GM13977 (cell line): Measurements from ENCODE around the gene LATS2.
A peak's percentile ranks its signal among the peaks of the same experiment; 100 is the strongest.
"Not testable (repeated sequence)": the region's sequence is repeated elsewhere in the genome, so short reads cannot be mapped to it uniquely, and the experiment has no call there.

Experiments
- DNase-seq: peaks from one replicate; pipeline ENCODE4 v3.0.0; 2012; ENCODE audit warnings: low spot score
- in situ Hi-C: fragments of 300-500 bp; cut with MboI; formaldehyde crosslinking; loops from one replicate; pipeline ENCODE4 v1.12.0; 2022; ENCODE audit warnings: low sequenced_read_pairs, low pct_unique_long_range_greater_than_20kb, mixed read lengths, inconsistent platforms; ENCODE audit not compliant: unreplicated experiment
- TF ChIP-seq, protein P1 (sequence below): IDR thresholded peaks from 2 replicates; pipeline ENCODE4 v1.5.1; 2012; ENCODE audit warnings: mild to moderate bottlenecking, control low read depth; ENCODE audit not compliant: insufficient read depth; ENCODE audit errors: extremely low read depth, missing control alignments

The LATS2 gene

GRCh38 chr13:20969182-20969581 lies 92.2 kb downstream of the LATS2 start:
- no peak for DNase-seq
- in situ Hi-C loops: no loop called here

DNA sequence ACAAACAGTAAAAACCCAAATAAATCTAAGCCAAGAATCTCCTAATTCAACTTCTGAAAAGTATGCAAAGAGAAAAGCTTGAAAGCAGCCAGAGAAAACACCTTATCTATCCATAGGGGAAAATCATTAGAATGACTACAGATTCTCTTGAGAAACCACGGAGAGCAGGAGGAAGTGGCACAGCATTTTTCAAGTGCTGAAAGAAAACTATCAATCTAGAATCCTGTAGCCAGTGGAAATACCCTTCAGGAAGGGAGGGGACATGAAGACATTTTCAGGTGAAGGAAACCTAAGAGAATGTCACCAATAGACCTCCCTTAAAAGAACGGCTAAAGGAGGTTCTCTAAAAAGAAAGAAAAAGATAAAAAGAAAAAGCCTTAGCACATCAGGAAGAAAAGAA lies 92.6 kb downstream of the LATS2 start:
- TF ChIP-seq, protein P1, sequence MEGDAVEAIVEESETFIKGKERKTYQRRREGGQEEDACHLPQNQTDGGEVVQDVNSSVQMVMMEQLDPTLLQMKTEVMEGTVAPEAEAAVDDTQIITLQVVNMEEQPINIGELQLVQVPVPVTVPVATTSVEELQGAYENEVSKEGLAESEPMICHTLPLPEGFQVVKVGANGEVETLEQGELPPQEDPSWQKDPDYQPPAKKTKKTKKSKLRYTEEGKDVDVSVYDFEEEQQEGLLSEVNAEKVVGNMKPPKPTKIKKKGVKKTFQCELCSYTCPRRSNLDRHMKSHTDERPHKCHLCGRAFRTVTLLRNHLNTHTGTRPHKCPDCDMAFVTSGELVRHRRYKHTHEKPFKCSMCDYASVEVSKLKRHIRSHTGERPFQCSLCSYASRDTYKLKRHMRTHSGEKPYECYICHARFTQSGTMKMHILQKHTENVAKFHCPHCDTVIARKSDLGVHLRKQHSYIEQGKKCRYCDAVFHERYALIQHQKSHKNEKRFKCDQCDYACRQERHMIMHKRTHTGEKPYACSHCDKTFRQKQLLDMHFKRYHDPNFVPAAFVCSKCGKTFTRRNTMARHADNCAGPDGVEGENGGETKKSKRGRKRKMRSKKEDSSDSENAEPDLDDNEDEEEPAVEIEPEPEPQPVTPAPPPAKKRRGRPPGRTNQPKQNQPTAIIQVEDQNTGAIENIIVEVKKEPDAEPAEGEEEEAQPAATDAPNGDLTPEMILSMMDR: no peak
- peak; percentile 30 for DNase-seq
- in situ Hi-C loops: no loop called here

More at GRCh38 chr13:20969182-20969581, 92.2 kb downstream of the LATS2 start:
- TF ChIP-seq, protein P1: no peak

- in situ Hi-C loops: no loop called here
- TF ChIP-seq, protein P1: no peak
- no peak for DNase-seq
Observed at GRCh38 chr13:20967340-20967739, 94.0 kb downstream of the LATS2 start.

GRCh38 chr13:20964904-20965303 lies 96.5 kb downstream of the LATS2 start:
- in situ Hi-C loops: no loop called here
- DNase-seq: no peak

DNA sequence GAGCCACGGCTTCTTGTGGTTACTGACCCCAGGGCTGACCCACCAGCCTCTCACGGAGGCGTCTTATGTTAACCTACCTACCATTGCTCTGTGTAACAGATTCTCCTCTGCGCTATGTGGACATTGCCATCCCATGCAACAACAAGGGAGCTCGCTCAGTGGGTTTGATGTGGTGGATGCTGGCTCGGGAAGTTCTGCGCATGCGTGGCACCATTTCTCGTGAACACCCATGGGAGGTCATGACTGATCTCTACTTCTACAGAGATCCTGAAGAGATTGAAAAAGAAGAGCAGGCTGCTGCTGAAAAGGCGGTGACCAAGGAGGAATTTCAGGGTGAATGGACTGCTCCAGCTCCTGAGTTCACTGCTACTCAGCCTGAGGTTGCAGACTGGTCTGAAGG lies 99.7 kb downstream of the LATS2 start:
- in situ Hi-C loops, DNase-seq: not testable (repeated sequence)

More at GRCh38 chr13:20964904-20965303, 96.5 kb downstream of the LATS2 start:
- TF ChIP-seq, protein P1: no peak

DNA sequence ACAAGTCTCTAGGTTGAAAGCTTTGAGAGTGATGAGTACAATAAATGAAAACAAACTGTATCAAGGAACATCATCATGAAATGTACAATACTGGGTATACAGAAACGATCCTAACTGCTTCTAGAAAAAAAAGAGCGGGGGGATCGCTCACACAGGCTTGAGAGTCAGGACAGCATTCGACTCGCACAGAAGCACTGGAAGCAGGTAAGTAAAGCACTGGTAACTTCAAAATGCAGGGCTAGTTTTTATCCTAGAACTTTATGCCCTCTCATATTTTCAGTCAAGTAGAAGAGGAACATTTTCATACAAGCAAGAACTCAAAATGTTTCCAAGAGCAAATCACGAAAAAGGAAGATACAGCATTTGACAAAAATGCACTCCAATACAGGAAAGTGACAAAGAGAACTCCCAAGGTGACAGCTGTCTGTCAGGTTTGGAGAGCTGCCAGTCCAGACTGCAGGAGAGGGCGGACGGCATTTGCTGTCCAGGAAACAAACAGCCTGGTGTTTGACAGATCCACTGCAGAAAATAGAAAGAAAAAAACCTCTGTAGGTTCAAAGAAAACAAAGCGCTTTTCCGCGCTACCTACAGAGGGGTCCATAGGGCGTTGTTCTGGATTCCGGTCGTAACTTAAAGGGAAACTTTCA lies 100.6 kb downstream of the LATS2 start:
- TF ChIP-seq, protein P1: no peak
- in situ Hi-C loops: no loop called here
- no peak for DNase-seq

DNA sequence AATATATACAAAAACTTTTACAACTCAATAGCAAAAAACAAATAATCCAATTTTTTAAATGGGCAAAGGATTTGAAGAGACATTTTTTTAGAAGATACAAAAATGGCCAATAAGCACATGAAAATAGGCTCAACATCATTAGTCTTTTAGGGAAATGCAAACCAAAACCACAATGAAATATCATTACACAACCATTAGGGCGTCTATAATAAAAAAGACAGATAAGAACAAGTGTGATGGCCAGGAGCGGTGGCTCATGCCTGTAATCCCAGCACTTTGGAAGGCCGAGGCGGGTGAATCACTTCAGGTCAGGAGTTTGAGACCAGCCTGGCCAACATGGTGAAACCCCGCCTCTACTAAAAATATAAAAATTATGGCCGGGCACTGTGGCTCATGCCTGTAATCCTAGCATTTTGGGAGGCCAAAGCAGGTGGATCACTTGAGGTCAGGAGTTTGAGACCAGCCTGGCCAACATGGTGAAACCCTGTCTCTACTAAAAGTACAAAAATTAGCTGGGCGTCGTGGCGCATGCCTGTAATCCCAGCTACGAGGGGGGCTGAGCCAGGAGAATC lies 104.3 kb downstream of the LATS2 start:
- DNase-seq, in situ Hi-C loops: not testable (repeated sequence)
